HG03175 (cell line): ENCODE data around the gene CYB5D1.
A peak's percentile ranks its signal among the peaks of the same experiment; 100 is the strongest.
"Not testable (repeated sequence)": the region's sequence is repeated elsewhere in the genome, so short reads cannot be mapped to it uniquely, and the experiment has no call there.

ENCODE experiments used
- ATAC-seq: cut with Tn5 transposase; IDR thresholded peaks from one replicate; pipeline ENCODE4 v1.9.1; 2021; ENCODE audit warnings: mild to moderate bottlenecking, moderate library complexity; ENCODE audit not compliant: unreplicated experiment

The CYB5D1 gene, protein sequence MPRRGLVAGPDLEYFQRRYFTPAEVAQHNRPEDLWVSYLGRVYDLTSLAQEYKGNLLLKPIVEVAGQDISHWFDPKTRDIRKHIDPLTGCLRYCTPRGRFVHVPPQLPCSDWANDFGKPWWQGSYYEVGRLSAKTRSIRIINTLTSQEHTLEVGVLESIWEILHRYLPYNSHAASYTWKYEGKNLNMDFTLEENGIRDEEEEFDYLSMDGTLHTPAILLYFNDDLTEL

DNA sequence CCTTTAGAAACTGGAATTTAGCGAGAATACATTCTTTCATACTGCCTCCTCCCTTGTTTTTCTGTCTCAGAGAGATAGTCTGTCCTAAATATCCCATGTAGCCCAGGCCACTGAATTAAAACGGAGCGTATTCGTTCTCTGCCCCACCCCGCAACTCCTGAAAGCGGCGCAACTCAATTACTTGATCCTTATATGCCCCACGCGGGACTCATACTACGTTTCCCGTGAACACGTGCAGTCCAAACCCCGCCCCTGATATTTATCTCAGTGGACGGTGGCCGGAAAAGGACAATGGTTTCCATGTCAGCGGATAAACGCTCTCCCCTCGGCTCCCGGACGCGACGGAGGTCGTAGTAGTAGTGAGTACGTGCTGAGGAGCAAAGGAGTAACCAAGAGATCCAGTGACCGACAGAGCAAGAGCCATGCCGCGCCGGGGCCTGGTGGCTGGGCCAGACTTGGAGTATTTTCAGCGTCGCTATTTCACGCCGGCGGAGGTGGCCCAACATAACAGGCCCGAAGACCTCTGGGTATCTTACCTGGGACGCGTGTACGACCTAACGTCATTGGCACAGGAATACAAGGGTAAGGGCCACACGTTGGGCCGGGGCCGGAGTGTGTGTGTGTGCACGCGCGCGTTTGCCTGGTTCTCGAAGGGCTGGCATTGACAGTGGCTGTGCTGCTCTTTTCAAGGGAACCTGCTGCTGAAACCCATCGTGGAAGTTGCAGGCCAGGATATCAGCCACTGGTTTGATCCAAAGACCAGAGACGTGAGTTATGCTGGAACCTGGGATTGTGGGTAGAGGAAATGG, at the start of gene CYB5D1:
Gene CYB5D1, plus strand, starts transcription at position 291 of the 809 bp plus-strand sequence. Its CDS starts 132 bp downstream, at position 423.
- peak; percentile 41 for ATAC-seq

DNA sequence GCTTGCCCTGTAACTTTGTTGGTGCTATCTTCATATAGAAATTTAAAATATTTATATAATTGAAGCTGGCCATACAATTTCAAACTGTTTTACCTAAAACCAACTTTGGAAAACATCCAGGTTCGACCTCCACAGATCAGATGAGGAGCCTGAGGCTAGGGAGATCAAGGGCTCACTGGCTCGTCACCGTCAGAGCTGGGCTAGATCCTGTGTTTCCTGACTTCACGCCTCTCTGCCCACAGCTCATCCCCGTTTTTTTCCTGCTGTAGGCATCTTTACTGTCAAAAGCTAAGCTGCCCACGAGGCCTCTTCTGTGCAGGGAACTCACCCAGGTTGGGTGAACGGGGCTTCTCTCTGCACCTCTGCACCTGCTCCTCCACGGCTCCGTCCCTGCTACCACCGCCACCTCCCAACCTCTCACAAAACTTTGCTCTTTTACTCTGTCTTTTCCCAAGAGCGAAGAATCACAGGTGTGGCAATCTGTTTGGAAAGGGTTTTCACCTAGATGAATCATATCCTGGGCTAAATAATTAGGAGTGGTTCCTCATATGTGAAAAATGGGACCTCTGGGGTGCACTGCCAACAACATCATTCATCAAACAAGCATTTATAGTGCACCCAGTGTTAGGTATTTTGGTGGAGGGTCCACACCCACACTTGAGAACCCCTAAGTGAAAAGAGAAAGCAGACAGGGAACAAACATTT, 48.6 kb upstream of the CYB5D1 start:
- ATAC-seq = no peak

DNA sequence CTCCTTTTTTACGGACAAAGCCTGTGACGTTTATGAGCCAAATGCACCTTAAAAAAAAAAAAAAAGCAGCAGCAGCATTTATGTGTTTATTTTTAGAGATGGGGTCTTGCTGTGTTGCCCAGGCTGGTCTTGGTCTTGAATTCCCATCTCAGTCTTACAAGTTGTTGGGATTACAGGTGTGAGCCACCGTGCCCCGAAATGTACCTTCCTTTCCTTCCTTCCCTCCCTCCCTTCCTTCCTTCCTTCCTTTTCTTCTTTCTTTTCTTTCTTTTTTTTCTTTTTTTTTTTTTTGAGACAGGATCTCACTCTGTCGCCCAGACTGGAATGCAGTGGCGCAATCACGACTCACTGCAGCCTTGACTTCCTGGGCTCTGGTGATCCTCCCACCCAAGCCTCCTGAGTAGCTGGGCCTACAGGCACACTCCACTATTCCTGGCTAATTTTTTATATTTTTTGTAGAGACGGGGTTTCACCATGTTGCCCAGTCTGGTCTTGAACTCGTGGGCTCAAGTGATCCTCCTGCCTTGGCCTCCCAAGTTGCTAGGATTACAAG, 47.9 kb upstream of the CYB5D1 start:
- ATAC-seq = not testable (repeated sequence)

DNA sequence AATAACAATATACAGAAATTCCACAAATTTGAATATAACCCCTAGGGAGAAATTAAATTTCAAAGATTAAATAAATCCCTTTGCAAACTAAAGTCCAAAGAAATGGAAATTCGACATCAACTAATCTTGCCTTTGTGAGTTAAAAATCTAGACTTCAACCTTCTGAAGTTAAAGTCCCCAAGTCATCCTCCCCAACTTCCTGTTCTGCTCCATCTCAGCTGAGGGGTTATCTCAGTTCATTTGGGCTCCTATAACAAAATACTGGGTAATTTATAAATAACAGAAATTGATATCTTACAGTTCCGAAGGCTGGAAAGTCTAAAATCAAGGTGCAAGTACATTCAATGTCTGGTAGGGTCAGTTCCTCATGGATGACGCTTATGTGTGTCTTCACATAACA, 46.6 kb upstream of the CYB5D1 start:
- ATAC-seq = no peak

DNA sequence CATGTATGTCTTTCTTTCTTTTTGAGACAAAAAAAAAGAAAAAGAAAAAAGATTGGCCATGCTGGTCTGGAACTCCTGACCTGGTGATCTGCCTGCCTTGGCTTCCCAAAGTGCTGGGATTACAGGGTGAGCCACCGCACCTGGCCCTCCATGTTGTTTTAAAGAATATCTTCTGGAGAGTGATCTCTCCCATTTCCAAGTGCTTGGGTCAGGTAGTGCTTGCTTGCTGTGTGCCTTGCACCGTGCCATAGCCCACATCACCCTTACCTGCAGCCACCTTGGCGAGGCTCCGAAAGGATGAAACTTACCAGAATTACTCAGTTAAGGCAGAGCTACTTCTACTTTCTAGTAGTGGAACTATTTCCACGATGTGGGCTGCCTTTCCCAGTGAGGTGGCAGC, 42.8 kb upstream of the CYB5D1 start:
- ATAC-seq = no peak

DNA sequence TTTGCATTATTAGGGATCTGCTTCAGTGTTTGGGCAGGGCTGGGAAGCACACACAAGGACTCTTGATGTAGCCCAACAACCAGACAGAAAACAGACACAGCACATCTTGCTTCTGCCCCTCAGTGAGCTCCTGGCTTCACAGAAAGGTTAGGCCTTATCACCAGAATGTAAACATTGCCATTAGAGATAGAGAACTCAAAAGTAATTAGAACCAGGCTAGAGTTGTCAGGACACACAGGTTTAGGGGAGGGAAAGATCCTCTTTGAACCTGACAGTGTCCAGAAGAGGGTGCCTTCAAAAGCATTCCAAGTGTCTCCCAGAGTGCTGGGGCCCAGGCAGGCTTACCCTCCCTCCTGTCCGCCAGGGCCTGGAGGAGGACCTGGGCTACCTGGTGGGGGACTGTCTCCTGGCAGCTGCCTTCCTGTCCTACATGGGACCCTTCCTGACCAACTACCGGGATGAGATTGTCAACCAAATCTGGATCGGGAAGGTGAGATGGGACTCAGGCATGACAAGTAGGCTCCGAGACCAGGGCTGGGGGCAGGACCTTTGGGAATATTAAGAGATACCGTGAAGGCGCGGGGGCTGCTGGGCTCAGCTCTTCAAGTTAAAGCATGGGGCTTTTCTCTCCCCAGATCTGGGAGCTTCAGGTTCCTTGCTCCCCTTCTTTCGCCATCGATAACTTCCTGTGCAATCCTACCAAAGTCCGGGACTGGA, 40.7 kb upstream of the CYB5D1 start:
- ATAC-seq = no peak

DNA sequence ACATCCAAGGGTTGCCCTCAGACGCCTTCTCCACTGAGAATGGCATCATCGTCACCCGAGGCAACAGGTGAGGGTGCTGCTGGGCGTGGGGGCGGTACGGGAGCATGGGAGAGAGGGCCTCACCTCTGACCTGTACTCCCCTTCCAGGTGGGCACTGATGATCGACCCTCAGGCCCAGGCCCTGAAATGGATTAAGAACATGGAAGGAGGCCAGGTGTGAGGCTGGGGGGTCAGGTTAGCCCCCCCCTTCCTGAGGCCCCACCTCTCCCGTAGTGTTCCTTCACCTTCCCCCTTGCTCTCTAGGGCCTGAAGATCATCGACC, 40.2 kb upstream of the CYB5D1 start:
- no peak for ATAC-seq

DNA sequence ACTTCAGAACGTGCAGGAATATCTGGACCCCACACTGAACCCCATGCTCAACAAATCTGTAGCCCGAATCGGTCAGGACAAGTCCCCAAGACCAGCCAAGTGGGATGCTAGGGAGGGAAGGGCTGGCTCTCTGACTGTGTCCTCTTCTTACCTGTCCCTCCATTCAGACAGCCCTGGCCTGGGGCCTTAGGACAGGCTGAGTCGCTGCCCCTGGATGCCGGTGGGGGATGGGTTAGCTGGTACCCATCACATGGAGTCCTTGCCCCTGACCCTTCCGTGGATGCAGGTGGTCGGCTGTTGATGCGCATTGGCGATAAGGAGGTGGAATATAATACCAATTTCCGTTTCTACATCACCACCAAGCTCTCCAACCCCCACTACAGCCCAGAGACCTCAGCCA, 39.8 kb upstream of the CYB5D1 start:
- ATAC-seq = no peak

DNA sequence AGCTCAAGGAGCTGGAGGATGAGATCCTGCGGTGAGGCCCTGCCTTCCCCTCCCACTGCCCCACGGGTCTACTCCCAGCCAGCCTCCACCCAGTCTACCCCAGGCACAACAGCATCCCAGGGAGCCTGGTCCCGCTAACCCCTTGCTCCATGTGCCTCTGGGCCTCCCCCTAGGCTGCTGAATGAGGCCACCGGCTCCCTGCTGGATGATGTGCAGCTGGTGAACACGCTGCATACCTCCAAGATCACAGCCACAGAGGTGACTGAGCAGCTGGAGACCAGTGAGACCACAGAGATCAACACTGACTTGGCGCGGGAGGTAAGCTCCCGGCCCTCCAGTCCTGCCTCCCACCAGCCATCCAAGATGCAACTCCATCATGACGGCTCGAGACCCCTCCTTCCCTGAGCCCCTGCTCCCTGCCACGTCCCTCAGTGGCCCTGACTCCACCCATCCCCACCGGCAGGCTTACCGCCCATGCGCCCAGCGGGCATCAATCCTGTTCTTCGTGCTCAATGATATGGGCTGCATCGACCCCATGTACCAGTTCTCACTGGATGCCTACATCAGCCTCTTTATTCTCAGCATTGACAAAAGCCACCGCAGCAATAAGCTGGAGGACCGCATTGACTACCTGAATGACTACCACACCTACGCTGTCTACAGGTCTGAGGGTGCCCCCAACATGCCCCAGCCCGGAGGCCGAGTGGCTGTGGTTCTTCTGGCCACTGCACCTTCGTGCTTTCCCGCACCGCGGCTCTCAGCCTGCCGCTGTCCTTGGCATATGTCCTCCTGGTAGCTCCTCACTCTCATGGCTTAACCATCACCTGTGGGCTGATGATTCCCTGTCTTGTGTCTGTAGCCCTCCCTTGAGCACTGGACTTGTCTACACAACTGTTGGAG, 38.8 kb upstream of the CYB5D1 start:
- ATAC-seq = no peak

DNA sequence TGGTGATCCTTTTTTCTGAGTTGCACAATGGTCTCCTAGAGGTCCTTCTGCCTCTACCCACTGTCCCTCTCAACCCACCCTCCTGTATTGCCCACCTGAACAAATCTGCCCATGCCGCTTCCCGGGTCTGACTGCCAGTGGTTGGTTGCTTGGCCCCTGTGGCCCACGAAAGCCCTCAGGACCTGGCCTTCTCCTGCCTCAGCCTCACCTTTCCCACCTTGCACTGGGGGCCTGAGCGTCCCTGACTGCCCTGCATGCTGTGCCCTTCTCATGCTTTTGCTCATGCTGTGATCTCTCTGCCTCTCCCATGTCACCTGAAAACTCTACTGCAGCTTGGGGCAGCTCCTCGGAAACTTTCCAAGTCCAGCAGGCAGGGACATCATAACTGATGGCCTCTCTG, 37.6 kb upstream of the CYB5D1 start:
- no peak for ATAC-seq

DNA sequence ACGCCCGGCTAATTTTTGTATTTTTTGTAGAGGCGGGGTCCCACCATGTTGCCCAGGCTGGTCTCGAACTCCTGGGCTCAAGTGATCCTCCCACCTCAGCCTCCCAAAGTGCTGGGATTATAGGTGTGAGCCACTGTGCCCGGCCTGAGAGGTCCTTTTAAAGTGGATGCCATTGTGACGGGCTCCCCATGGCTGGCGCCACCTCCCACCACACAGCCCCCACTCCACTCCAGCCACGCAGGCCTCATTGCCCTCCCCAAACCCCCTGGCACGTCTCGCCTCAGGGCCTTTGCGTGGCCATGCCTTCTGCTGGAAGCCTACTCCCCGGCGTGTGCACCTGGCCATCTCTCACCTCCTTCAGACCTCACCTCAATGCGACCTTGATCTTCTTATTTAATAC, 35.7 kb upstream of the CYB5D1 start:
- ATAC-seq = no peak

DNA sequence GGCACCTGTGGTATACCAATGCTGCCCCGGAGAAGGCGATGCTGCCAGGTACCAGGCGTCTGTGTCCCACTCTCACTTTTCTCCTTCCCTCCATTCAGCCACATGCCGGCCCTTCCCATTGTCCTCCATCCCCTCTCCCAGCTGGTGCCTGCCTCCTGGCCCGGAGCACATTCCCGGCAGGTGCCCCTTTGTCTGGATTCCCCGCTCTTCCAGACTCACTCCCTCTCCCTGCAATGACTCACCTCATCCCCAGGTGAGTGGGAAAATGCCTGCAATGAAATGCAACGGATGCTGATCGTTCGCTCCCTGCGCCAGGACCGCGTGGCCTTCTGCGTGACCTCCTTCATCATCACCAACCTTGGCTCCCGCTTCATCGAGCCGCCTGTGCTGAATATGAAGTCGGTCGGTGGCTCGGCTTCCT, 34.2 kb upstream of the CYB5D1 start:
- no peak for ATAC-seq

DNA sequence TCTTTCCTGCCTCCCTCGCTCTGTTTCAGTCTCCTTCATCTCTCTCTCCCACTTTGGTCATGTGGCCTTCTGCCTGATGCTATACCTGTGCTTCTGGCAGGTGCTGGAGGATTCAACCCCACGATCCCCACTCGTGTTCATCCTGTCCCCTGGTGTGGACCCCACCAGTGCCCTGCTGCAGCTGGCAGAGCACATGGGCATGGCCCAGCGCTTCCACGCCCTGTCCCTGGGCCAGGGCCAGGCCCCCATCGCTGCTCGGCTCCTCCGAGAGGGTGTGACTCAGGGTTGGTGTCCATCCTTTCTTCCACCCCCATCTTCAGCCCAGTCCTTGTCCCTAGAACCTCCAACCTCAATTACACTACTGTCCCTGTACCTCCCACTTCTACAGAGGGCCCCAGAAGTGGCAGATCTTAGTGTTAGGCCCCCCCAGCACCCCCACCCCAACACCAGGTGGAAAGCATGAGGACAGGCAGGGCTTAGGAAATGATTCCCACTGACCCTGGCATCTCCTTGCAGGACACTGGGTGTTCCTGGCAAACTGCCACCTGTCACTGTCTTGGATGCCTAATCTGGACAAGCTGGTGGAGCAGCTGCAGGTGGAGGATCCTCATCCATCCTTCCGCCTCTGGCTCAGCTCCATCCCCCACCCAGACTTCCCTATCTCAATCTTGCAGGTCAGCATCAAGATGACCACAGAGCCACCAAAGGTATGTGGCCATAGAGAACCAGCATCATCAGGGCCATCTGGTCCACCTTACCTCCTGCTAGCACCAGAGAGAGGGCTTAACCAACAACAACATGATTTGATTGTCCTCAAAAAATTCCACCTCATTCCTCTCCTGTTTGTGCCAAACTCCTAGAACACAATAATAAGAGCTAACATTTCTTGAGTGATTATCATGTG, 33.5 kb upstream of the CYB5D1 start:
- ATAC-seq = no peak

DNA sequence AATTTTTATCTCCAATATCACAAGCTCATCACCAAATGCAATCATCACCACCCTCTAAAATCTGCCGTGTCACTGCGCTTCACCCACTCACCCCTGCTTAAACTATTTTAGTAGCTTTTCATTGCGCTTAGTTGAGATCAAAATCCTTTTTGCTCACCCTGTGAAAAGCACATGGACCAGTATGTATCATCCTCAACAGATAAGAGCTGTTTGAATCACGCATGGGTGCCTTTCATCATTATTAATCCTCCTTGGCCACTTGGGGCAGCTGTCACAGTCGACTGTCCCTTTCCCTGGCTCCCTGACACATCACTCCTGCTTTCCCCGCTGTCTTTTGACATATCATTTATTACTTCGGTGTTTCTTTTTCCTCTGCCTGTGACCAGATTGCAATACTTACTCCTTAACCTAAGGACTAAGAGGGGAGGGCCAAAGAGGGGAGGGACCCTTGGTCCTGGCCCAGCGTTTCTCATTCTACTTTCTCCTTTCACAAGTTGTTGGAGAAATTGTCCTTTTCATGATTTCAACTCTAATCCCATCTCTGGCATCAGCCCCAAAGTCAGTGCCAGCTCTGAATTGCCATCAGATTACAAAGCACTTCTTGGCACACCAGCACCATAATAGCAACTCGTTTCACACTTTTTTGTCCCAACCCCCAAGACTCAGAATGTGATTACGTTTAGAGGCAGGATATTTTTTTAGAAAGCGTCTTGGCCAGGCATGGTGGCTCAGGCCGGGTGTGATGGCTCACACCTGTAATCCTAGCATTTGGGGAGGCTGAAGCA, 32.4 kb upstream of the CYB5D1 start:
- no peak for ATAC-seq

DNA sequence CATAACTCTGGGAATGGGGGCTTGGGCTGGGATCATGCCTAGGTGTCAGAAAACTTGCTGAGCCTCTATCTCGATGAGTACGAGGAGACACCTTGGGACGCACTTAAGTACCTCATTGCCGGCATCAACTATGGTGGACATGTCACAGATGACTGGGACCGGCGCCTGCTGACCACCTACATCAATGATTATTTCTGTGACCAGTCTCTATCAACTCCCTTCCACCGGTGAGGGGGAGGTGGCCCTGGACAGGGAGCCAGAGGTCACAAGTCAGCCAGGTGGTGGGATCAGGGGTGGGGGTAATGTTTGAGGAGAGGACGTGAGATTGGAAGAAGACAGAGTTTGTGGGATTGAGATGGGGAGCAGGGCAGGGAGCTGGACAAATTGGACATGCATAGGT, 27.2 kb upstream of the CYB5D1 start:
- no peak for ATAC-seq

DNA sequence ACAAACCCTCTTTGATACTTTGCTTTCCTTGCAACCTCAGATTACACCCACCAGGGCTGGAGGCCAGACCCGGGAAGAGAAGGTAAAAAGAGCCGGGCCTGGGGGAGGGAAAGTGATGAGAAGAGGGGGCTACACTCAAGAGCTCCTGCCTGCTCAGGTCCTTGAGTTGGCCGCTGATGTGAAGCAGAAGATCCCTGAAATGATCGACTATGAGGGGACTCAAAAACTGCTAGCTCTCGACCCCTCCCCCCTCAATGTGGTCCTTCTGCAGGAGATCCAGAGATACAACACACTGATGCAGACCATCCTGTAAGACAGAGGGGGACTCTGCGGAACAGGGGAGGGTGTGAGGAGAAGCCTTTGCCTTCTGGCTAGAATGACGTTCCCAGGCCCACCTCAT, 26.6 kb upstream of the CYB5D1 start:
- no peak for ATAC-seq

DNA sequence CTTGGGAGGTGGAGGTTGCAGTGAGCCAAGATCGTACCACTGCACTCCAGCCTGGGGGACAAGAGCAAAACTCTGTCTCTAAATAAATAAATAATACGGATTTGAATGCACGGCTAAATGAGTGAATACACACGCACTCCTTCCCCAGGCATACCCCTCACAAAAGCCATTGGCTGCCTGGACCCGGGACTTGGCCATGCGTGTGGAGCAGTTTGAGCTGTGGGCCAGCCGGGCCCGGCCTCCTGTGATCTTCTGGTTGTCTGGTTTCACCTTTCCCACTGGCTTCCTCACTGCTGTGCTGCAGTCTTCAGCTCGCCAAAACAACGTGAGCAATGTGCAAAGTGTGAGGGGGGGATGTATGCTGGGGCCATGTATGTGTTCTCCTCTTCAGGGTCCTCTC, 25.4 kb upstream of the CYB5D1 start:
- no peak for ATAC-seq
